Esophagus mucosa (tissue), 1 donor: ENCODE measurements around the gene C8A. TPM values are rescaled to one million over a fixed set of nuclear protein-coding genes. Genes with fewer than 3 reads are reported as not detected.

ENCODE experiments used
- ATAC-seq: fragments of 200-7000 bp; cut with Tn5 transposase; one replicate; pipeline ENCODE4 v1.9.1; 2020
- total RNA-seq: library from RNA; stranded (reverse); gene quantifications from one replicate; pipeline ENCODE4 v1.2.4, GENCODE V29; 2023
- donor health status: DM: yes; HTN: yes; CAD: no.

The C8A gene
- total RNA-seq, 1 donor from 2014 or later, result not detected

- ATAC-seq, result no peak
Measured at GRCh38 chr1:56967355-56967754, 112.8 kb downstream of the C8A start.

Other genes starting within 250 kb of the C8A start
- 0.44 TPM for gene PRKAA2, start 209.5 kb upstream of the C8A start, total RNA-seq
- gene FYB2, start 35.4 kb upstream of the C8A start, total RNA-seq, result 0.36 TPM
- not detected for gene C8B, start 111.2 kb downstream of the C8A start, total RNA-seq